ENCODE measurements around the gene CSPG4. TPM values are rescaled to one million over a fixed set of nuclear protein-coding genes. Genes with fewer than 3 reads are reported as not detected.
"Not testable (repeated sequence)": the region's sequence is repeated elsewhere in the genome, so short reads cannot be mapped to it uniquely, and the experiment has no call there.

The CSPG4 gene
- total RNA-seq, 1 donor from 2014 or later, result under 0.01 TPM

- DNase-seq (ENCODE audit: low read depth in 2 of 2), result no peak
Measured at GRCh38 chr15:75705854-75706681, 6.6 kb downstream of the CSPG4 start.

GRCh38 chr15:75705375-75705774 lies 7.3 kb downstream of the CSPG4 start:
- DNase-seq (ENCODE audit: low read depth in 2 of 2), result not testable (repeated sequence)

- DNase-seq (ENCODE audit: low read depth in 2 of 2), result no peak
Measured at GRCh38 chr15:75704618-75705017, 8.0 kb downstream of the CSPG4 start.

GRCh38 chr15:75704263-75704615 lies 8.4 kb downstream of the CSPG4 start:
- no peak for DNase-seq (ENCODE audit: low read depth in 2 of 2)

DNA sequence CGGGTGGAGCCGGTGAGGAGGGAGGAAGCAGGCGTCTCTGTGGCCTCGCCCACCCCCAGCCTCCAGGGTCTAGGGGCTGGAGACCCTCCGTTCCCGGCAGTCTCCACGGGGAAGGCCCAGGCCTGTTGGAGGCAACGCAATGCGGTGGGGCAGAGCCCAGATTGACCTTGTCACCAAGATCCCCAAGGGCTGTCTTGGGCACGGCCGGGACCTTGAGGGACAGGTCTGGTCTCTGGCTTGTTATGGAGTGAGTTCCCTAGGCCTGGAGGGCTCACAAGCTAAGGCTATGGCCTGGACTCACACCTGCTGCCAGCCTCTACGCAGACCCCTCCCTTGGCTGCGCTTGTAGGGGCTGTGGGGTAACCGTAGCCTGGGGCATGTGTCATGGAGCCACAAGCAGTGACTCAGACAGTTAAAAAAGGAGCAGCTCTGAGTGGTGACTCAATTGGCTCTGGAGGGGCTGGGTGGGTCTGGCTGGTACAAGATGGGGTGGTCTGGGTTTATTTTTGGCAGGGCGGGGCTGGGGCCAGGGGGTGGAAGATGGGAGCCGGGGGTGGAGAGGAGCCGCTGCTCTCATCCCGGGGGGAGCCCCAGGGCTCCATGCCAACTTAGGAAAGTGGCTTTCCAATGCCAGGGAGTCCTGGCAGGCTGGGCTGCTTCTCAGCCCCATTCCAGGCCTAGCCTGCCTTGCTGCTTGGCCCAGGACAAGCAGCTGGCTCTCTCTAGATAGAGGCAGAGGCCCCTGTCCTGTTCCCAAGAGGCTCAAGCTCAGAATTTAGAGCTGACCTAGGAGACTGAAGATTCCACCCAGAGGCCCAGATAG lies 9.0 kb downstream of the CSPG4 start:
- not testable (repeated sequence) for DNase-seq (ENCODE audit: low read depth in 2 of 2)

DNA sequence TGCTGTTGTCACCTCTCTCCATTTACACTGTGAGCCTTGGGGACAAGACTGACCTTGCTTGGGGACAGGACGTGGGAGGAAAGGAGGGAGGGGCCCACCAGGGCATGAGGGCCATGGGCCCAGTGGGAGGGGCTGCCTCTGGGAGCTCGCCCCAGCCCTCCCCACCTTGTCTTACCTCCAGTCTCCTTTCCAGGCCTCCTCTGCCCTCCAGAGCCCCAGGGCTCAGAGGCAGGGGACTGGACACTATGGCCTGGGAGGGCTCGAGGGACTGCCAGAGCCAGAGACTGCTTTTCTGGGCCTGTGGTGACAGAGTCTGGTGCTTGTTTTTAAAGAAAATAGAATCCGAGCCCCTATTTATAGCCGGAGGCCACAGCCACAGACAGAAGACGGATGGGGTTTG lies 10.2 kb downstream of the CSPG4 start:
- no peak for DNase-seq (ENCODE audit: low read depth in 2 of 2)

DNA sequence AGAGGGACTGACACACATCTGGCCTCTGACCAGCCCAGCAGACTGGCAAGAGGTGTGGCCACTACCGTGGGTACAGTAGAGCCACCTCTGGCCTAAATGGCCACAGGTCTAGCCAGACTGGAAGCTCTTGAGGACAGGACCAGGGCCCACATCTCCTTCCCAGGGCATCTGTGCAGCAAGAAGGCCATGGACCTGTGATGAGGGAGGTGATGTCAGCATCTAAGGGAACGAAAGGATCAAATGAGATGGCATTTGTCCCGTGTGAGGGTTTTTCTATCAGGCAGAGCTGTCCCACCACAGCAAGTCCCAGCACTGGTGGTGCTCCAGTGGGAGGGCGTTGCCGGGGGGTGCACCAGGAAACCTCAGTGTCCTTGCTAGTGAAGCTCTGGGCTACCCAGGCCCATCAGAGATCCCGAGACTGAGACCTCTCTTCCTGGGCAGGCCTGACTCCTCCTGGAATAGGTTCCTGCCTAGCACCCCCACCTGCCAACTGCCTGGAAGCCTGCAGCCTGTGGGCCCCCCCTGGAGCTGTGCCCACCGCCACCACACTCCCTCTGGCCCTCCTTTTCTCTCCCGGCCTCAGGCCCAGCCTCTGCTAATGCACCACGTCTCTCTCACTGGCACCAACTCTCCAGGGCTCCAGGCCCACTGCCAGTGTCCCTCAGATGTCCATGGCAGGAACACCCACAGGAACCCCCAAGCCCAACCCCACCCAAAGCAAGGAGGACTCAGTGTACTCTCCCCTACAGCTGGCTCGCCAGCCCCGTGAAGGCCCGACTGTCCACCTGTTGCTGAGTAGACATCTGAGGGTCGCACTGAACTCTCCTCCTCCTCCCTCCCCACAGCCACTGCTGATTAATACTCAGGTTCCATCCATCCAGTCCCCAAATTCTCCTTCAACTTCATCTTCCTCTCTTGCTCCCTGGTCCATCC lies 11.3 kb downstream of the CSPG4 start:
- not testable (repeated sequence) for DNase-seq (ENCODE audit: low read depth in 2 of 2)

DNA sequence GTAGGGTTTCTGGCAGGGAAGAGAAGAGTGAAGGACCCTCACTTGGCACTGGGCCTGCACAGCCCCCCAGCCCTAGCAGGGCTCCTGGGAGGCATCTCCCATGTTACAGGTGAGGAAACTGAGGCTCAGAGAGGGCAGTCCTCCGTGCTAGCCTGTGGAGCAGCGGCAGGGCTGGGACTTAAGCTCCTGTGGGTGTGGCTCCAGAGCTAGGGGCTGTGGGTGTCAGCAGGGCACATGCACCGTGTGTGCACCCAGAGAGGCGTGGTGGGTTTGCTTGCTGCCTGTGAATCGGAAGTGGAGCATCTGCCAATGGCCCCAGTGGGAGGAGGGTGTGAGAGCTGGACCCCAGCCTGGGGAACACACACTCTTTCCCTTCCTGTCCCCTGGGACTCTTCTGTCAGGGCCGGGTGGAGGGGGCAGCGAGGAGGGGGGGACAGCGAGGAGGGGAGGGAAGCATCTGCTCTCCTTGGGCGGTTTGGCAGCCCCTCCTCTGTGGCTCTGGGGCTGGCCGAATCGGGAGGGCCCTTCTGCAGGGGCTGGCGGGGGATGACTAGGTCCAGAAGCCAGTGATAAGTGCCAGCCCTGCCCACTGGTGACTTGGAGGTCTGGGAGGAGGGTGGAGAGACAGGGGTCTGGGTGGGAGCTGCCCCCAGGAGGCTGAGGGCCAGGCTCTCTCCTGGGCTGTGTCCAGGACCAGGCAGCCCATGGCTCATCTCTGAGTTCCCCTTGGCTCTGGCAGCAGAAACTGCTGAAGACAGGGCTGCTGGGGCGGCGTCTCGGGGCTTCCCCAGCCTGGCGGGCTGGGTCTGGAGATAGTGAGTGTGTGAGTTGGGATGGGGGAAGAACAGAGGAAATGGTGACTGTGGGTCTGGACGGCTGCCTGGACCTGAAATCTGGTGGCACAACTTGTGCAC lies 12.4 kb downstream of the CSPG4 start:
- DNase-seq (ENCODE audit: low read depth in 2 of 2), result peak; percentile 45 to 48

DNA sequence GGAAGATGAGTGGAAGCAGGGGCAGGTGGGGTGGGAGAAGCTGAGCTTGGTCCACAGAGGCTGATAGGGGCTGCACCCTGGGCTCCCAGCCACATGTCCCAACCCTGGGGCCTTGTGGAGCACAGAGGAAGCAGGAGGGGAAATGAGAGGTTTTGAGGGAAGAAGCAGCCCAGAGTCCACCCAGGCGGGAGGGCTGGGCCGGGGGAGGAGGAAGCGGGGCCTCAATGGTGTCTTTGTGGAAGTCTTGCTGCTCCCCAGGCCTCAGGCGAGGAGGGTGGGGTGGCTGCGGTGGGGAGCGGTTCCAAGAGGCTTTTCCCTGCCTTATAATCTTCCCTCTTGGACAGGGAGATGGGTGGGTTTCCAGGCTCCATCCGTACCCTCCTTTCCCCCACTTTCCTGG lies 13.1 kb downstream of the CSPG4 start:
- not testable (repeated sequence) for DNase-seq (ENCODE audit: low read depth in 2 of 2)

- DNase-seq (ENCODE audit: low read depth in 2 of 2), result not testable (repeated sequence)
Measured at GRCh38 chr15:75697974-75698747, 14.5 kb downstream of the CSPG4 start.

GRCh38 chr15:75697523-75697922 lies 15.1 kb downstream of the CSPG4 start:
- no peak for DNase-seq (ENCODE audit: low read depth in 2 of 2)

DNA sequence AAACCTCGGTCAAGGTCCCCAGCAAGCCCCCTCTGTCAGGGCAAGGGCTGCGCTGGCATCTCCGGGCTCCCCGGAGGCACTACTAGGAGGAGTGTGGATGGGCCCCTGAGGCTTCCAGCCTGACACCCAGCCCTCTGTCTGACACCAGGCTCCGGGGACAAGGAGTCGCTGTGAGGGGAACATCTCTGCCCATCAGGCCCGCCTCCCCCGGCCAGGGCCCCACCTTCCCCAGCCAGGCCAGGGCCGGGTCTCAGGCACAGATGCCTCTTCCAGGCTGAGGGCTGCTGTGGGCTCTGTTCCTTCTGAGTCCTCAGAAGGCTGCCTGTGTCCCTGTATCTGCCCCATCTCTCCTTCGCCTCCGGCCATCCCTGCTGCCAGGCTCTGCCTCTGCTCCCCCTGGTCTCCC lies 15.8 kb downstream of the CSPG4 start:
- DNase-seq (ENCODE audit: low read depth in 2 of 2), result no peak

DNA sequence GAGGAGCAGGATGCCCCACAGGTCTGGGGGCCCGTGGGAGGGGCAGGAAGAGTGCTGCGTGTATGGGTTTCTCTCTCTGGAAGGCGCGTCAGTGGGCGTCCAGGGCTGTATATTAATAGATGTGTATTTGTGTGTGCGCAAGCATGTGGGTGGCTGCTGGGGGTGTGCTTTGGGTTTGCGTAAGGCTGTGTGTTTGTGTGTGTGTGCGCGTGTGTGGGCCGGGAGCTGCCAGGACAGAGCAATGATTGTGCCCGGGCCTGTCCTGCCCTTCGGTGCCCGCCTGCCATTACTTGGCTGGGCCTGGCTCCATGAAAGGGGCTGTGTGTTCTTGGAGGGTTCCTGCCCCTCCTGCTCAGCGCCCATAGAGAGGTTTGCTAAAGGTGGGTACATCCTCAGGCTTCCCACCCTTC lies 16.3 kb downstream of the CSPG4 start:
- DNase-seq (ENCODE audit: low read depth in 2 of 2), result no peak

DNA sequence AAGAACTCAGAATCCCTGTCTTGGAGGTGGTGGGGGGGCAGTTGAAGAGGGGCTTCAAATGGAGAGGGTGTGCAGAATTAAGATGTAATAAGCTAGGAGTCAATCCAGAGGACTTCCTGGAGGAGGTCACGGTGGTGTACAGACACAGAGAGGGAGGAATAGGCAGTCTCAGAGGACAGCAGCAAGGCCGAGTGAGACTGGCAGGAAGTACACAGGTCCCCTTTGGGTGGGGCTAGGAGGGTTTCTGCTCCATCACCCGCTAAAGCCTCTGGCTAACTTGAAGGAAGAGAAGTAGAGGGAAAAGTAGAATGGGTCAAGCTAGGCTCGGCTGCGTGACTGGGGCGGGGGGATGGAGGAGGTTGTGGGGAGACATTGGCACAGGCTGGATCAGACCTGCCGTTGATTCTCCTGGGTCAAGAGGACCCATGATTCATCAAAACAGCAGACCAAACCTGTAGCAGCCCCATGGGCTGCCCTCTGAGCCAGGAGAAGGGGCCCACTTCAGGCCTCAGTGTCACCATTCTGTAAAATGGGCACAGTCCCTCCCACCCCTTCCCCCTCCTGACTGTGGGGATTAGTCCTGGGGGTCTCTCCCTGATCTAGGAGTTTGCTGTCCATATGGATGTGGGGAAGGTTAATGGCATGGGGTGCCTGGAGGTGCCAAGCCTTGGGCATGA lies 16.9 kb downstream of the CSPG4 start:
- no peak for DNase-seq (ENCODE audit: low read depth in 2 of 2)

- peak in 1 of 2 donors; percentile 38 for DNase-seq (ENCODE audit: low read depth in 2 of 2)
Measured at GRCh38 chr15:75695220-75695619, 17.4 kb downstream of the CSPG4 start.

DNA sequence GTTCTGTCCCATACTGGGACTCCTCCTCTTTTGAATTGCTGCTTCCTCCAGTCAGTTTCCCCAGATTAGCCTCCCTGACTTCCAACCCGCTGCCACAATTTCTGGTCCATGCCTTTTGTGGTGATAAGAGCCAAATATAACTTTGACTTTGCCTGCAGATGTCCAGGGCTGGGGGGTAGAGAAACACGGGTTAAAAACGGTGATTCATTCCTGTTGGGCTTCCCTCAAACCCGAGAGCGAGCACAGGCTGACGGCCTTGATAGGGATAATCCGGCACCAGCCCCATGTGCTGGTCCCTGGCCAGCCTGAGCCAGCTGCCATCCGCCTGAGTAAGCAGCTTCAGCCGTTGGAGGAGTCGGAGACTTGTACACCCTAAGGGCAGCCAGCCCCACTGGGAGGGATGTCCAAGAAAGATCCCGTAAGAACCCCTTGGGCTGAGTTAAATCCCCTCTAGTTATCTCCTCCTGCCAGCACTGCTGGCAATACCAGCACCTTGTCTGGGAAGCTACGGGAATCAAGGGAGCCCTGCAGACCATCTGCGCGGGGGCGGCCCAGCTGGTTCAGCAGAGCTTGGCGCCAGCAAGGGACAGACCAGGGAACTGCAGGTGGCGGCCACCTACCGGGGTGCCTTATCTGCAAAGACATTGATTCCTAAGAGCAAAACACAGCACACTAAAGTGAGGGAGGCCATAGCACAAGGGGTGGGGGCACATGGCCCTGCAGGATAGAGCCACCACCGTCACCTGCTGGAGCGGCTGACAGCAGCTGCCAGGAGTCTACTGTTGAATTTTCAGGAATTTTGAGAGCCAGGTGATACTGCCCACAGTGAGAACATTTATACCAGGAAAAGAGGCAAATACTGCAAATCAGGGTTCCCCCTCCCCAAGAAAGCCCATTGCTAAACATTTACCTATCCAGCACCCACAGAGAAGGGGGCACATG lies 18.1 kb downstream of the CSPG4 start:
- DNase-seq (ENCODE audit: low read depth in 2 of 2), result peak; percentile 57 to 91

DNA sequence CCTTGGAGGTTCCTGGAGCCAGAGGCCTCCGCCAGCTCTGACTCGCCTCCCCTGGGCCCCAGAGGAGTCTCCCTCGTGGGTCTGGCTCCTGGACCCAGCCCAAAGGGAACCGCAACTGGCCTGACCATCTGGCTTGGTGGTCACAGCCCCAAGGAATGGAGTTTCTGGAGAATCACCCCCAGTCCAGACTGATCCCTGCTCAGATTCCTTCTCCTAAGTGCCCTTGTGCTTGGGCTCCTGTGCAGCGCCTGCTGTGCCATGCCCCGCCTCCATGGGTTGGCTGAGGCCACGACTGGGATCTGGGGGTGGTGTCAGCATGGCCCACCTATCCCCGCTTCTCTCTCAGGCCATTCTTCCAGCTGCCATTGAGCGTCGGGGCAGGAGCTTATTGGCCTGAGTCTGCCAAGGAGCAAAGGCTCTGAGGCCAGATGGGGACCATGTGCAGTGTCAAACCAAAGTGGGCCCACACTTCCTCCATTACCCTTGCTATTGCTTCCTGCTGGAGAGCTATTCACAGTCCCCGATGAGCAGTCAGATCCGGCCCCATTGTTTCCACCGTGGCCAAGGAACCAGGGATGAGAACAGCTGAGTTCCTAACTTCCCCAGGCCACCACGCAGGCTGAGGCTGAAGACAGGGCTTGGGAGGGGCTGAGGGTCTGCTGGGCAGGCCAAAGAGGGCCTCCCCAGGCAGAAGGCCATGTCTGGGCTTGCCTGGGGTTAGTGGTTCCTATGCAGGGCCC lies 19.0 kb downstream of the CSPG4 start:
- peak; percentile 54 to 92 for DNase-seq (ENCODE audit: low read depth in 2 of 2)
